H9 (cell line): ENCODE measurements around the gene BCAS4. TPM values are rescaled to one million over a fixed set of nuclear protein-coding genes. Genes with fewer than 3 reads are reported as not detected.

Source experiments
- DNase-seq: peaks from one replicate; pipeline ENCODE4 v3.0.0-alpha.2; 2017
- H2AFZ ChIP-seq: one replicate; pipeline ENCODE4 v1.6.1; 2013; ENCODE audit warnings: mild to moderate bottlenecking, low read length, control low read depth, moderate library complexity
- H2AK5ac ChIP-seq: 2 replicates; pipeline ENCODE4 v1.6.1; 2013; ENCODE audit warnings: low read length, control low read depth, mixed read lengths; ENCODE audit not compliant: insufficient read length
- H2BK120ac ChIP-seq: one replicate; pipeline ENCODE4 v1.6.1; 2013; ENCODE audit warnings: low read depth, mild to moderate bottlenecking, low read length, control low read depth, inconsistent platforms; ENCODE audit not compliant: poor library complexity, severe bottlenecking
- H2BK12ac ChIP-seq: 2 replicates; pipeline ENCODE4 v1.6.1; 2013; ENCODE audit warnings: low read length, control low read depth, mixed read lengths, low read depth; ENCODE audit not compliant: insufficient read length
- H2BK15ac ChIP-seq: 2 replicates; pipeline ENCODE4 v1.6.1; 2013; ENCODE audit warnings: low read depth, low read length, control low read depth
- H2BK20ac ChIP-seq: one replicate; pipeline ENCODE4 v1.6.1; 2013; ENCODE audit warnings: low read depth, mild to moderate bottlenecking, low read length, control low read depth, inconsistent platforms; ENCODE audit not compliant: poor library complexity, severe bottlenecking
- H2BK5ac ChIP-seq: 2 replicates; pipeline ENCODE4 v1.6.1; 2013; ENCODE audit warnings: low read length, control low read depth, mixed read lengths; ENCODE audit not compliant: insufficient read length
- H3K14ac ChIP-seq: 2 replicates; pipeline ENCODE4 v1.6.1; 2013; ENCODE audit warnings: low read length, control low read depth; ENCODE audit not compliant: insufficient read depth
- H3K18ac ChIP-seq: 2 replicates; pipeline ENCODE4 v1.6.1; 2013; ENCODE audit warnings: low read depth, mild to moderate bottlenecking, mixed read lengths, low read length, control low read depth; ENCODE audit not compliant: insufficient read length
- H3K23ac ChIP-seq: 2 replicates; pipeline ENCODE4 v1.6.1; 2013; ENCODE audit warnings: low read length, control low read depth, mixed read lengths, low read depth; ENCODE audit not compliant: insufficient read length
- H3K23me2 ChIP-seq: 2 replicates; pipeline ENCODE4 v1.6.1; 2013; ENCODE audit warnings: low read depth, mild to moderate bottlenecking, mixed read lengths, low read length, control low read depth; ENCODE audit not compliant: insufficient read length, poor library complexity, severe bottlenecking
- H3K27ac ChIP-seq: 2 replicates; pipeline ENCODE4 v1.5.1; 2013; ENCODE audit warnings: low read length, control low read depth, mixed read lengths, low read depth; ENCODE audit not compliant: insufficient read length
- H3K27me3 ChIP-seq: 2 replicates; pipeline ENCODE4 v1.6.1; 2013; ENCODE audit warnings: low read length, control low read depth, inconsistent platforms; ENCODE audit not compliant: insufficient read depth
- H3K4ac ChIP-seq: 2 replicates; pipeline ENCODE4 v1.6.1; 2013; ENCODE audit warnings: low read depth, mild to moderate bottlenecking, control low read depth, inconsistent platforms, low read length, moderate library complexity
- H3K4me1 ChIP-seq: 2 replicates; pipeline ENCODE4 v1.6.1; 2013; ENCODE audit warnings: low read length, control low read depth, inconsistent platforms; ENCODE audit not compliant: insufficient read depth
- H3K4me2 ChIP-seq: 2 replicates; pipeline ENCODE4 v1.6.1; 2013; ENCODE audit warnings: low read length, control low read depth, mixed read lengths; ENCODE audit not compliant: insufficient read length, insufficient read depth
- H3K56ac ChIP-seq: 2 replicates; pipeline ENCODE4 v1.6.1; 2013; ENCODE audit warnings: low read depth, mild to moderate bottlenecking, mixed read lengths, low read length, control low read depth; ENCODE audit not compliant: insufficient read length
- H3K79me1 ChIP-seq: 2 replicates; pipeline ENCODE4 v1.6.1; 2013; ENCODE audit warnings: low read depth, mild to moderate bottlenecking, moderate library complexity, low read length, control low read depth, inconsistent platforms; ENCODE audit not compliant: insufficient read depth, poor library complexity, severe bottlenecking
- H3K79me2 ChIP-seq: 2 replicates; pipeline ENCODE4 v1.6.1; 2013; ENCODE audit warnings: low read length, control low read depth, inconsistent platforms; ENCODE audit not compliant: insufficient read depth
- H3K9ac ChIP-seq: 2 replicates; pipeline ENCODE4 v1.6.1; 2013; ENCODE audit warnings: low read length, control low read depth, mixed read lengths; ENCODE audit not compliant: insufficient read length; ENCODE audit errors: extremely low read depth
- H3K9me3 ChIP-seq: one replicate; pipeline ENCODE4 v1.6.1; 2013; ENCODE audit warnings: low read depth, low read length, inconsistent platforms; ENCODE audit not compliant: control insufficient read depth
- H3T11ph ChIP-seq: one replicate; pipeline ENCODE4 v1.6.1; 2013; ENCODE audit warnings: mild to moderate bottlenecking, low read length, control low read depth, inconsistent platforms
- H4K20me1 ChIP-seq: one replicate; pipeline ENCODE4 v1.6.1; 2013; ENCODE audit not compliant: control insufficient read depth, insufficient read length, insufficient read depth
- H4K5ac ChIP-seq: 2 replicates; pipeline ENCODE4 v1.6.1; 2013; ENCODE audit warnings: low read depth, mild to moderate bottlenecking, mixed read lengths, low read length, control low read depth; ENCODE audit not compliant: insufficient read length
- H4K8ac ChIP-seq: replicated peaks from 2 replicates; pipeline ENCODE4 v1.6.1; 2013; ENCODE audit warnings: low read length, control low read depth, mixed read lengths, low read depth; ENCODE audit not compliant: insufficient read length
- H4K91ac ChIP-seq: 2 replicates; pipeline ENCODE4 v1.6.1; 2013; ENCODE audit warnings: low read depth, mild to moderate bottlenecking, moderate library complexity, mixed read lengths, low read length, control low read depth; ENCODE audit not compliant: insufficient read length
- H3K27ac Mint-ChIP-seq, 3 experiments: 2 replicates in 2 of 3; 3 replicates in 1 of 3; pipeline ENCODE4 v1.8.0; 2020 to 2021; ENCODE audit warnings: mixed read lengths in 3 of 3, mild to moderate bottlenecking in 1 of 3, moderate library complexity in 1 of 3
- H3K27me3 Mint-ChIP-seq: 2 replicates; pipeline ENCODE4 v1.8.0; 2021; ENCODE audit warnings: low read depth, mild to moderate bottlenecking, moderate library complexity, mixed read lengths
- H3K36me3 Mint-ChIP-seq, 3 experiments: 2 replicates in 2 of 3; 3 replicates in 1 of 3; pipeline ENCODE4 v1.8.0; 2020 to 2021; ENCODE audit warnings: low read depth in 3 of 3, mixed read lengths in 3 of 3; ENCODE audit not compliant: insufficient read depth in 1 of 3
- H3K4me1 Mint-ChIP-seq, 2 experiments: 2 replicates each; pipeline ENCODE4 v1.8.0; 2020; ENCODE audit warnings: mixed read lengths in 2 of 2
- H3K4me3 Mint-ChIP-seq, 2 experiments: 2 replicates in 1 of 2; 3 replicates in 1 of 2; pipeline ENCODE4 v1.8.0; 2020 to 2021; ENCODE audit warnings: mild to moderate bottlenecking in 2 of 2, mixed read lengths in 2 of 2, moderate library complexity in 1 of 2
- H3K9me3 Mint-ChIP-seq, 2 experiments: 2 replicates in 1 of 2; 3 replicates in 1 of 2; pipeline ENCODE4 v1.8.0; 2020; ENCODE audit warnings: mild to moderate bottlenecking in 2 of 2, mixed read lengths in 2 of 2, moderate library complexity in 1 of 2
- WGBS: extraction: QIAGEN DNeasy Blood & Tissue Kit; methylation state at CpG from one replicate; pipeline ENCODE4 v1.1.7; 2013; ENCODE audit warnings: missing lambda C conversion rate, low lambda C conversion rate, mixed read lengths; ENCODE audit not compliant: insufficient read length; ENCODE audit errors: extremely low coverage; 5-methylcytosine and 5-hydroxymethylcytosine counted together
- total RNA-seq: library from RNA; stranded (reverse); gene quantifications from 2 replicates; pipeline ENCODE4 v1.2.1, GENCODE V29; 2021
- TF ChIP-seq, protein P1 (sequence below): fragments of 200-600 bp; sonication (generic); conservative IDR thresholded peaks from 3 replicates; pipeline ENCODE4 v1.8.0; 2021; ENCODE audit warnings: antibody characterized with exemption, mild to moderate bottlenecking

Gene BCAS4
- total RNA-seq, 1 experiment from 2014 or later, result 16.9 TPM

DNA sequence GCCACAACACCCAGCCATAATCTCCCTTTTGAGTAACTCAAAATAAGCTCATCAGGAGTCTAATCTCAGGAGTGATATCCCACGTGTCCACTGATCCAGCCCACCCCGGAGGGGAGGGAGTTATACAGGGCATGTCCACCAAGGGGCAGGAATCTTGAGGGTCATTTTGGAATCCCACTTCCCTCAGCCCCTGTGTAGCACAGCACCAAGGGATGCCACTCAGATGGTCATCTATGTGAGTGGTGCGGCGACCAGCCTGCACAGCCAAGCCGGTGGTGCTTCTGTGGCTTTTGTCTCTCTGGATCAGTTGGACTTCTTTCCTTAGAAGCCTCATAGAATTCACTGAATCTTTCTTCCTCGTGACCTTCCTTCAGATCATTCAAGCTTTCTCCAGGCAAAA is 11.0 kb upstream of the BCAS4 start:
- H3K4me2 ChIP-seq, result no peak overlapping the region
- no peaks in the 10 kb centered on the region for H4K20me1 ChIP-seq
- no CpG with 5 or more reads among the region's 6 CpGs for WGBS
- H2BK120ac ChIP-seq, result no peak overlapping the region
- H2BK12ac ChIP-seq, result no peak overlapping the region
- no peak overlapping the region for H4K8ac ChIP-seq
- H4K5ac ChIP-seq, result no peak overlapping the region
- TF ChIP-seq, protein P1, sequence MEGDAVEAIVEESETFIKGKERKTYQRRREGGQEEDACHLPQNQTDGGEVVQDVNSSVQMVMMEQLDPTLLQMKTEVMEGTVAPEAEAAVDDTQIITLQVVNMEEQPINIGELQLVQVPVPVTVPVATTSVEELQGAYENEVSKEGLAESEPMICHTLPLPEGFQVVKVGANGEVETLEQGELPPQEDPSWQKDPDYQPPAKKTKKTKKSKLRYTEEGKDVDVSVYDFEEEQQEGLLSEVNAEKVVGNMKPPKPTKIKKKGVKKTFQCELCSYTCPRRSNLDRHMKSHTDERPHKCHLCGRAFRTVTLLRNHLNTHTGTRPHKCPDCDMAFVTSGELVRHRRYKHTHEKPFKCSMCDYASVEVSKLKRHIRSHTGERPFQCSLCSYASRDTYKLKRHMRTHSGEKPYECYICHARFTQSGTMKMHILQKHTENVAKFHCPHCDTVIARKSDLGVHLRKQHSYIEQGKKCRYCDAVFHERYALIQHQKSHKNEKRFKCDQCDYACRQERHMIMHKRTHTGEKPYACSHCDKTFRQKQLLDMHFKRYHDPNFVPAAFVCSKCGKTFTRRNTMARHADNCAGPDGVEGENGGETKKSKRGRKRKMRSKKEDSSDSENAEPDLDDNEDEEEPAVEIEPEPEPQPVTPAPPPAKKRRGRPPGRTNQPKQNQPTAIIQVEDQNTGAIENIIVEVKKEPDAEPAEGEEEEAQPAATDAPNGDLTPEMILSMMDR, result no peak
- H3K79me1 ChIP-seq, result no peaks in the 10 kb centered on the region
- no peaks in the 10 kb centered on the region for H3K23me2 ChIP-seq
- peaks cover 7 to 12% of the 10 kb centered on the region in 2 experiments; a peak in 4 of 5 replicates for H3K9me3 Mint-ChIP-seq
- no peak overlapping the region for H3K27ac ChIP-seq
- no peak overlapping the region for H2AK5ac ChIP-seq
- H2AFZ ChIP-seq, result no peak overlapping the region
- no peak overlapping the region for H3K27ac Mint-ChIP-seq
- H3K18ac ChIP-seq, result no peak overlapping the region
- H3K36me3 Mint-ChIP-seq, result peaks cover 0 to 14% (median 4%) of the 10 kb centered on the region in 3 experiments; a peak in 4 of 7 replicates
- H3K56ac ChIP-seq, result no peak overlapping the region
- no peak overlapping the region for H2BK5ac ChIP-seq
- H3K4me1 Mint-ChIP-seq, result peaks cover 9 to 22% of the 10 kb centered on the region in 2 experiments
- H2BK20ac ChIP-seq, result no peak overlapping the region
- no peaks in the 10 kb centered on the region for H3K79me2 ChIP-seq
- no peaks in the 10 kb centered on the region; the same call in 1 of the 2 replicates for H3K4me1 ChIP-seq
- H2BK15ac ChIP-seq, result no peak overlapping the region
- no peak overlapping the region for H3K4me3 Mint-ChIP-seq
- peaks cover 3% of the 10 kb centered on the region; the same call in 1 of the 2 replicates for H3K27me3 Mint-ChIP-seq
- no peak for DNase-seq
- H3K14ac ChIP-seq, result no peak overlapping the region
- no peak overlapping the region for H3K9ac ChIP-seq
- no peak overlapping the region for H3K23ac ChIP-seq
- H4K91ac ChIP-seq, result no peak overlapping the region
- H3K4ac ChIP-seq, result no peak overlapping the region
- no peaks in the 10 kb centered on the region for H3K27me3 ChIP-seq
- H3K9me3 ChIP-seq, result no peaks in the 10 kb centered on the region
- no peak overlapping the region for H3T11ph ChIP-seq
